ENCODE data around the gene CPNE7. TPM values are rescaled to one million over a fixed set of nuclear protein-coding genes. Genes with fewer than 3 reads are reported as not detected.

Gene CPNE7
- total RNA-seq, 1 donor = 13.1 TPM

DNA sequence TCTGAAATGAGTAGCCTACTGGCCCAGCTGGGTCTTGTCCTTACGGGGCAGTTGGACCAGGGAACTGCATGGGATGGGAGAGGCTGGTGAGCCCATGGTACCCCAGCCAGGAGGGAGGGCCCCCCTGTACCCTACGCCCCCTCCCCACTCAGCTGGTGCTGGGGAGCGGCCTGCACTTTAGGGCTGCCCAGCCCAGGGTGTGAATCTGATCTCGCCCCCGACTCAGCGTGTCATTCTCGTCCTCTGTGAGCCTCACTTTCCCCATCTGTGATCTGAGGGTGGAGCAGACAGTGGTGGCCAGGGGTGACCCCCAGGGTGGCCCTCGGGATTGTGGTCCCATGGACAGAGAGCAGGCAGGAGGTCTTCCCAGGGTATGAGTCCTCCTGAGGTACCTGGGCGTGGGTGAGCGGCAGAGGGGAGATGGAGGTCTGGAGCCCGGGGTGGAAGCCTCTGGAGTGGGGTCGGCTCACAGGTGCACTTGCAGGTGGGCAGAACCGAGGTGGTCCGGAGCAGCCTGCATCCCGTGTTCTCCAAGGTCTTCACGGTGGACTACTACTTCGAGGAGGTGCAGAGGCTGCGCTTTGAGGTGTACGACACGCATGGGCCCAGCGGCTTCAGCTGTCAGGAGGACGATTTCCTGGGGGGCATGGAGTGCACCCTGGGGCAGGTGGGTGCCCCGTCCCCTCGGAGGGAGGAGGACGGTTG lies 1.6 kb downstream of the CPNE7 start:
- no peak for DNase-seq (ENCODE audit: low read depth)
- H3K4me3 ChIP-seq (ENCODE audit: low read depth, low read length) = peak overlapping the region; percentile 68

DNA sequence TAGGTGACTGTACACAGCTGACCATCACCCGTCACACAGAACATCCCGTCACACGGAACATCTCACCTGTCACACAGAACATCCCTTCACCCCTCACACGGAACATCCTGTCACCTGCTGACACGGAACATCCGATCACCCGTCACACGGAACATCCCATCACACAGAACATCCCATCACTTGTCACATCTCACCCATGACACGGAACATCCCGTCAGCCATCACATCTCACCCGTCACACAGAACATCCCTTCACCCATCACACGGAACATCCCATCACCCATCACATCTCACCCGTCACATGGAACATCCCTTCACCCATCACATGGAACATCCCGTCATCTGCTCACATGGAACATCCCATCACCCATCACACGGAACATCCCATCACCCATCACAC lies 3.8 kb downstream of the CPNE7 start:
- TF ChIP-seq, protein P1, sequence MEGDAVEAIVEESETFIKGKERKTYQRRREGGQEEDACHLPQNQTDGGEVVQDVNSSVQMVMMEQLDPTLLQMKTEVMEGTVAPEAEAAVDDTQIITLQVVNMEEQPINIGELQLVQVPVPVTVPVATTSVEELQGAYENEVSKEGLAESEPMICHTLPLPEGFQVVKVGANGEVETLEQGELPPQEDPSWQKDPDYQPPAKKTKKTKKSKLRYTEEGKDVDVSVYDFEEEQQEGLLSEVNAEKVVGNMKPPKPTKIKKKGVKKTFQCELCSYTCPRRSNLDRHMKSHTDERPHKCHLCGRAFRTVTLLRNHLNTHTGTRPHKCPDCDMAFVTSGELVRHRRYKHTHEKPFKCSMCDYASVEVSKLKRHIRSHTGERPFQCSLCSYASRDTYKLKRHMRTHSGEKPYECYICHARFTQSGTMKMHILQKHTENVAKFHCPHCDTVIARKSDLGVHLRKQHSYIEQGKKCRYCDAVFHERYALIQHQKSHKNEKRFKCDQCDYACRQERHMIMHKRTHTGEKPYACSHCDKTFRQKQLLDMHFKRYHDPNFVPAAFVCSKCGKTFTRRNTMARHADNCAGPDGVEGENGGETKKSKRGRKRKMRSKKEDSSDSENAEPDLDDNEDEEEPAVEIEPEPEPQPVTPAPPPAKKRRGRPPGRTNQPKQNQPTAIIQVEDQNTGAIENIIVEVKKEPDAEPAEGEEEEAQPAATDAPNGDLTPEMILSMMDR (IDR thresholded peaks at IDR 0.05; ENCODE audit: insufficient read depth, low read length) = no peak
- H3K4me3 ChIP-seq (ENCODE audit: low read depth, low read length) = no peak overlapping the region
- no peak for DNase-seq (ENCODE audit: low read depth)

More for the DNA sequence above, 1.6 kb downstream of the CPNE7 start:
- TF ChIP-seq, protein P1 (IDR thresholded peaks at IDR 0.05; ENCODE audit: insufficient read depth, low read length) = no peak

DNA sequence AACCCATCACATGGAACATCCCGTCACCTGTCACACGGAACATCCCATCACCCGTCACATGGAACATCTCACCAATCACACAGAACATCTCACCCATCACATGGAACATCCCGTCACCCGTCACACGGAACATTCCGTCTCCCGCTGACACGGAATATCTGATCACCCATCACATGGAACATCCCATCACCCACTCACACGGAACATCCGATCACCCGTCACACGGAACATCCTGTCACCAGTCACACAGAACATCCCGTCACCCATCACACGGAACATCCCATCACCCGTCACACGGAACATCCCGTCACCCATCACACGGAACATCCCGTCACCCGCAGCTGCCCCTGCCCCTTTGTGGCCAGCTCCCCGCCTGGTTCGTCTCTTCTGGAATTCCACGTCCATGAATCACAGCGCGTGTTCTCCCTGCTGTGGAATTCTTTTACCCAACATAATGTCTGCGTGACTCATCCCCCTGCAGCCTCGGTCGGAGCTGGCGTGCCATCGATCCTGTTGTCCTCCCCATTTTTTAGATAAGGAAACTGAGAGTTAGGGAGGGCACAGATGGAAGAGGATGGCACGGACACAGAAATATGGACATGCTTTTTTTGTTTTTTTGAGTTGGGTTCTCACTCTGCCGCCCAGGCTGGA lies 5.6 kb downstream of the CPNE7 start:
- TF ChIP-seq, protein P1 (IDR thresholded peaks at IDR 0.05; ENCODE audit: insufficient read depth, low read length) = no peak
- DNase-seq (ENCODE audit: low read depth) = peak; percentile 96
- no peak overlapping the region for H3K4me3 ChIP-seq (ENCODE audit: low read depth, low read length)

DNA sequence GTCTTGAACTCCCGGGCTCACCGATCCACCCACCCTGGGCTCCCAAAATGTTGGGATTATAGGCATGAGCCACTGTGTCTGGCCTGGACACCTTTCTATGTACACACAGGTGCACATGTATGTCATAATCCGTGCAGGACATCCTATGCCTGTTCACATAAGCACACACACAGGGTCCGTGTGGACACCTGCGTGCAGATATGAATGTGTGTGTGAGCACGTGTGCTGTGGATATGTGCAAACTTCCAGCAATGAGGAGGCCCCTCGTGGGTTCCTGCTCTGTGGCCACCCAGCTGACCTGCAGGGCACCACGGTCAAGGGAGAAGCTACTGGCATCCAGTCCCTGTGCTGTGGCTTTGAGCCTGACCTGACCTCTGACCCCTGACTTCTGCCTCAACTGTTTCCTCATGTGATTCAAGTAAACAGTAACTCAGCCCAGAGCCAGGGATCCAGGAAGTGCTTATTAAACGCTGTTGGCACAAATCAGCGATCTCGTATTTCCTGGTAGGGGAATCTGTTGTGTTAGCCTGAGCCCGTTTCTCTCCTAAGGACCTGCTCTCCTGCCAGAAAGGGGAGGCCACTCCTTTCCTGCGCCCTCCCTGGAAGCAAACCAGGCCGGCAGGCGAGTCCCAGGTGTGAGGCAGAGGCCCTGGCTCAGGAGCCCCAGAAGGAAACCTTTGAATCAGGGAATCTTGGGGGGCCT lies 6.5 kb downstream of the CPNE7 start:
- DNase-seq (ENCODE audit: low read depth) = peak; percentile 75
- TF ChIP-seq, protein P1 (IDR thresholded peaks at IDR 0.05; ENCODE audit: insufficient read depth, low read length) = no peak
- no peak overlapping the region for H3K4me3 ChIP-seq (ENCODE audit: low read depth, low read length)

DNA sequence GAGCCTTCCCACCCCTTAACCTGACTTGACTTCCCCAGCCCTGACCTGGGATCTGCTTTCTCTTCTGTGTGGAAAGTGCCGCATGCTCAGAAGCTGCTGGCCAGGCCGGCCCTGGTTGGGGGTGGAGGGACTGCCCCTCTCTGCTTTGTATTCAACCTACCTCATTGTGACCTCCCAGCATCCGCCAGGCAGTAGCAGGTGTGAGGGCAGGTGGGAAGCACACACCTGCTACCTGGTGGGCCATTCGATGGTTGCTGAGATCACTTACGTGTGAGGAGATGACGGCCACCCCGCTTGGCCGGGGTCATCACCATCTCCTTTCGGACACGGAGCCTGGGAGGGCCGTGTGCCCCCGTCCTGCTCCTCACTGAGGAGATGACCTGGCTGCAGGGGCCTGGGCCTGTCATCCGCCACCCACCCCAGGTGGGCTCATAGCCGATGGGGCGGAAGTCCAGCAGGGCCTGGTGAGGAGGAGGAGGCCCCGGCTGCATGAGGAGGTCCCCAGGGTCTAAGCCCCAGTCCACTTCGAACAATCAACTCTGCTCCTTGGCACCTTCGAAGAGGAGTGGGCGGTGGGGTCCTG lies 7.1 kb downstream of the CPNE7 start:
- TF ChIP-seq, protein P1 (IDR thresholded peaks at IDR 0.05; ENCODE audit: insufficient read depth, low read length) = no peak
- H3K4me3 ChIP-seq (ENCODE audit: low read depth, low read length) = no peak overlapping the region
- DNase-seq (ENCODE audit: low read depth) = no peak

DNA sequence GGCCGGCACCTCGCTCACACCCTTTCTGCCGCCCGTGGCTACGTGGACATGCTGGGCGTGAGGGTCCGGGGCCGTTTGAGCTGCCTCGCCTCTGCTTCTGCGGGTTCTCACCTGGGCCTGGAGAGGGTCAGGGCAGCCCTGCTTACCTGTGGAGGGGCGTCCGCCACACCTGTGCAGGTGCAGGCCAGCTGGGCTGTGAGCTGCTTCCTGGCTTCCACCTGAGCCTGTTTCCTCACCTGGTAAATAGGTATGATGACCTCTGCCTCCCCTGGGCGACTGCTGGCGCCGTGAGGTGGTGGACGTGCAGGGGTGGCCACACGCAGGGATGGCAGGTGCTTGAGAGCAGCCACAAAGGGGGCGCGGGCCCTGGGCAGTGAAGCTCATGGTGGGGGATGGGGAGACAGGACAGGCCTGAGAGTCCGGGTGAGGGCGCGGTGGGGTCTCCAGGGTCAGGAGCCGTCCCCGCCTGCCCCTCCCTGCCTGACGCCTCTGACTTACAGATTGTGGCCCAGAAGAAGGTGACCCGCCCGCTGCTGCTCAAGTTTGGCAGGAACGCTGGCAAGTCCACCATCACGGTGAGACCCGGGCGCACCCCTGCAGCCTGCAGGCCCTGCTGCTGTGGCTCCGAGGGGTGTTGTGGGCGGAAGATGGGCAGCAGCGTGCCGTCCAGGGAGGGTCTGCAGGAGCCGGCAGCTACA lies 7.8 kb downstream of the CPNE7 start:
- H3K4me3 ChIP-seq (ENCODE audit: low read depth, low read length) = no peak overlapping the region
- TF ChIP-seq, protein P1 (IDR thresholded peaks at IDR 0.05; ENCODE audit: insufficient read depth, low read length) = no peak
- no peak for DNase-seq (ENCODE audit: low read depth)

Data from fibroblast of the aortic adventitia (primary cell).